ENCODE measurements around the gene E2F4.
A peak's percentile ranks its signal among the peaks of the same experiment; 100 is the strongest.

Gene E2F4

DNA sequence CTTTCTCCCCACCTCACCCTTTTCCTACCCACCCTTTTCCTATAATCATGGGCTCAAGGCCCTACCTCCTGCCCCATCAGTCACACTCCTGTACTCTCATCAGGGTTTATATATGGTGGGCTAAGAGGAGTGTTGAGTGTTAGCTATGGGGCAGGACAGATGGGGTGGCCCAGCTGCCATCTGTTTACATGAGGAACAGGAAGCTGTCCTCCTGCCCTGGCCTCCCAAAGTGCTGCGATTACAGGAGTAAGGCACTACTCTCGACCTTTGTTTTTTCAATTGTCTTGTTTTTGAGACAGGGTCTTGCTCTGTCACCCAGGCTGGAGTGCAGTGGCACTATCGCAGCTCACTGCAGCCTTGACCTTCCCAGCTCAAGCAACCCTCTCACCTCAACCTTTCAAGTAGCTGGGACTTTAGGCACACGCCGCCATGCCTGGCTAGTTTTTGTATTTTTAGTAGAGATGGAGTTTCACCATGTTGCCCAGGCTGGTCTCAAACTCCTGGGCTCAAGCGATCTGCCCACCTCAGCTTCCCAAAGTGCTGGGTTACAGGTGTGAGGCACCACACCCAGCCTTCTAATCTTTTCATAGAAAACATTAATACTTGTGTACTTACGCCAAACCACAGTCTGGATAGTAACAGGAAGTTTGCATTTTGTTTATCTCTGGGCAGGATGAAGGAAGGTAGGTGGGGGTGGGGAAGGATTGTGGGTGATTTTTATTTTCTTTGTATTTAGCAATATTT lies 33.9 kb upstream of the E2F4 start:
- DNase-seq (ENCODE audit: low read depth) = no peak

DNA sequence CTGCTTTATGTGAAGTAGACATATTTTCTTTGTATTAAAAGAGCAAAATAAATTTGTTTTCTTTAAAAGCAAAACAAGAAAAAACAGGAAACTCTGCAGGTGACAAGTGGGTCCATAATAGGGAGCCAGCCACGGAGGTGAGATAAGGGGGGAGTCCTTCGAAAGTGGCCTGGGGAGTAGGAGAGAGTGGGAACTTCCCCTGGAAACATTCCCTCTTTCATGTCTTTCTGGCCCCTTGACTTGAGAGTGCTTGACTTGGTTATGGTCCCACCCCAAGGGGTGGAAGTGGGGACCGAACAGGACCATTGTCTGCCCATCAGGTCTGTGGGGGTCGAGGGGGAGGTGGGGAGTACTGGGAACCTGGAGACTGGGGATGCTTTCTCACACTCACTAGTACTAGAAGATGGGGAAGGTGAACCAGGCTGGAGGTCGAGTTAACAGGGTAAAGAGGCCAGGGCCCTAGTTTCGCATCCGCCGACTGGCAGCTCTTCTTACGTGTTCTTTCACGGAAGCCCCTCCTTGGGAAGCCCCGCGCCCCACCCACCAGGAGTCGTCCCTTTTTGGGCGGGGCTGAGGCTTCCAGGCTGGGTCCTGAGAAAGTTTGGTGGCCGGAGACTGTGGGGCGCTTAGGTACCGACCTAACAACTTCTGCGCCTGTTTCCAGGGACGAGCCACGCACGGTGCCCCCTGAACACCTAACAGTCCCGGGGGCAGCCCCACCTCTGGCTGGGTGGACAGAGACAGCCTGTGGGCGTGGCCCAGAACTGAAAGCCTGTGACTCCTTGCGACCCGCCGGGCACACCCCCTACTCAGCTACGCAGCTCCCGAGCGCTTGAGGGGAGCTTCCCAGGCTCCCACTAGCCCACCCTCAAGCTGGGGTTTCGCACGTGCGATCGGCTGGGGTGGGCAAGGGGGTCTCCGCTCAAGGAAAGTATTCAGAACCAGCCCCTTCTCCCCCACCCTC lies 33.0 kb upstream of the E2F4 start:
- peak; percentile 75 for DNase-seq (ENCODE audit: low read depth)

DNA sequence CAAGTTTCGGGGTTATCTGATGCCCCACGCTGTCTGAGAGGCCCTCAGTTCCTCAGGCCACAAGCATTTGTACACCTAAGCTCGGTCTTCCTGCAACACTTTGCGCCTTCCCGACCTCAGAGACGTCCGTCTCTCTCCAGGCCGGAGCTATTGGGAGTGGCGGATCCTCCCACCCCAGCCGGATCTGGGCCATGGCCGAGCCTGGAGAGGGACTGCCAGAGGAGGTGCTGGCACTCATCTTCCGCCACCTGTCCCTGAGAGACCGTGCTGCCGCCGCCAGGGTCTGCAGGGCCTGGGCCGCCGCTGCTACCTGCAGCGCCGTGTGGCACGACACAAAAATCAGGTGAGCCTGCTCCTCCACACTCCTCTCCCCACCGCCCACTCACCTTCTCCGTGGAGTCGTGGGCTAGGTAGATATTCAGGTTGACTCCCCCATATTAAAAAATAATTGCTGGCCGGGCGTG lies 30.3 kb upstream of the E2F4 start:
- no peak for DNase-seq (ENCODE audit: low read depth)

DNA sequence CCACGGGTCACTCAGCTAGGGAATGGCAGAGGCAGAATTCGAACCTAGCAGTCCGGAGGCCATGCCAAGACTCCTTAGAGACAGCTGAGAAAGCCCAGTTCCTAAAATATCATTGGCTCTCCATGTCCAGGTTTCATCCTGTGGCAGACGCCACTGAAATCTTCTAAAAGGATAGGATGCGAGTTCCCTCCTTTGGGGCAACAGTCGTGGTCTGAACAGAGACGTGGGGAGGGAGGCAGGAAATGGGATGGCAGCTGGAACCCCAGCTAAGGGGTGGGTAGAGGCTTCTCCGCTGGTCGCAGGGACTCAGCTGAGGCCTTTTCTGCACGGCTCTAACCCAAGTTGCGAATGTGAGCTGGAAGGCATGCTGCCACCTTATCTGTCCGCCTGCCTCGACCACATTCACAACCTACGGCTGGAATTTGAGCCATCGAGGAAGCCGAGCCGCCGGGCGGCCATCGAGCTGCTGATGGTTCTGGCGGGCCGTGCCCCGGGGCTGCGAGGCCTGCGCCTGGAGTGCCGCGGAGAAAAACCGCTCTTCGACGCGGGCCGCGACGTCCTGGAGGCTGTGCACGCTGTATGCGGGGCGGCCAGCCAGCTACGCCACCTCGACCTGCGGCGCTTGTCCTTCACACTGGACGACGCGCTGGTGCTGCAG lies 29.3 kb upstream of the E2F4 start:
- no peak for DNase-seq (ENCODE audit: low read depth)

DNA sequence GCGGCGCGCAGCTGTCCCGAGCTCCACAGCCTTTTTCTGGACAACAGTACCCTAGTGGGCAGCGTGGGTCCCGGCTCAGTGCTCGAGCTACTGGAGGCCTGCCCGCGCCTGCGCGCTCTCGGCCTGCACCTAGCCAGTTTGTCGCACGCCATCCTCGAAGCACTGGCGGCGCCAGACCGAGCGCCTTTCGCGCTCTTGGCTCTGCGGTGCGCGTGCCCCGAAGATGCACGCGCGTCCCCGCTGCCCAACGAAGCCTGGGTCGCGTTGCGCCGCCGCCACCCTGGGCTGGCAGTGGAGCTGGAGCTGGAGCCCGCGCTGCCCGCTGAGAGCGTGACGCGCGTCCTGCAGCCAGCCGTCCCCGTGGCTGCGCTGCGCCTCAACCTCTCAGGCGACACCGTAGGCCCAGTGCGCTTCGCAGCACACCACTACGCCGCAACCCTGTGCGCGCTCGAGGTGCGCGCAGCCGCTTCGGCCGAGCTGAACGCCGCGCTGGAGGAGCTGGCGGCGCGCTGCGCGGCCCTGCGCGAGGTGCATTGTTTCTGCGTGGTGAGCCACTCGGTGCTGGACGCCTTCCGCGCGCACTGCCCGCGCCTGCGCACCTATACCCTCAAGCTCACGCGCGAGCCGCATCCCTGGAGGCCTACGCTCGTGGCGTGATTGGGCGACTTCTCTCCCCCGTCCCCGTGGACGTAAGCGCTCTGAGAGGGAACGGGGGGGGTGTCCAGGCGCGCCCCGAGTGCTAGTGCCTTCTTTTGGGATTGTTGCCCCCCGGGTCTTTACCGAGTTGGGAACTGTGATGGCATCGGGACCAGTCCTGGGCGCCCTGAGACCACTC lies 28.6 kb upstream of the E2F4 start:
- no peak for DNase-seq (ENCODE audit: low read depth)

DNA sequence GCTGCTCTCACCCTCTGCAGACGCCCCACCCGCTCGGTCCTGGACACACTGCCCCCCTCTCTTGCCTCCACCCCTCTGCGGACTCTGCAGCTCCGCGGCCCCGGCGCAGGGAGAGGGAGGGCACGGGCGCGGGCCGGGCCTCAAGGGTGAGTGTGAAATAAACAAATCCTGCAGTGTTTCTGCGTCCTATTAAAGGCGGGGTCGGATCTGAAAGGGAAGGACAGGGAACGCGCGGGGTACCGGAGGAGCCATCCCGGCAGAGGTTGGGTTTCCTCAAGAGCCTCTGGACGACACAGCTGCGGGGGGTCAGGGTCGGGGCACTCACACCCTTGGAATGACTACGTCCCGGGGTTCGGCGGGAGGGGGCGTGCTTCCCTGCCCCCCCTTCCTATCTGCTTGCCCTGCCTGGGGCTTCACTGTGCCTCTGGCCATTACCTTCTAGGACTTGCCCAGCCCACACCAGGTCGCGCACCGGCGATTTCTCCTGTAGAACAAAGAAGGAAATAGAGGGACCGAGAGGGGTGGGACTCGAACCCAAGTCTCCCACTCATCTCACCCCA lies 27.9 kb upstream of the E2F4 start:
- no peak for DNase-seq (ENCODE audit: low read depth)

DNA sequence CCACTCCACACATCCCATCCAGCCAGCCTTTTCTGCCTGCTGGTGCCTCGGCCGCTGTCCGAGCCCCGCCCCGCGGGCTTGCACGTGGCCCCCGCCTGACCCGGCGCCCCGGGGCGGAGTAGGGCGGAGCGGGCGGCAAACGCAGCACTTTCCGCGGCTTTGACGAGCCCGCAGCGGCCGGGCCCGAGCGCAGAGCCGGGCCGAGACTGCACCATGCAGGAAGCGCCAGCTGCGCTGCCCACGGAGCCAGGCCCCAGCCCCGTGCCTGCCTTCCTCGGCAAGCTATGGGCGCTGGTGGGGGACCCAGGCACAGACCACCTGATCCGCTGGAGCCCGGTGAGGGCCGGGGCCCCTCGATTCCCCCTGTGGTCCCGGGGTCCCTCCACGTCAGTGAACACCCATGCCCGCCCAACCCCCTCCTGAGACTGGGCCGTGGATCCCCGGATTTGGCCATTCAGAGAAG lies 27.3 kb upstream of the E2F4 start, which contains the start of gene HSF4:
Gene HSF4, plus strand, starts transcription at position 147 of the 463 bp plus-strand sequence. Its CDS starts 67 bp downstream, at position 214.
- DNase-seq (ENCODE audit: low read depth) = no peak

DNA sequence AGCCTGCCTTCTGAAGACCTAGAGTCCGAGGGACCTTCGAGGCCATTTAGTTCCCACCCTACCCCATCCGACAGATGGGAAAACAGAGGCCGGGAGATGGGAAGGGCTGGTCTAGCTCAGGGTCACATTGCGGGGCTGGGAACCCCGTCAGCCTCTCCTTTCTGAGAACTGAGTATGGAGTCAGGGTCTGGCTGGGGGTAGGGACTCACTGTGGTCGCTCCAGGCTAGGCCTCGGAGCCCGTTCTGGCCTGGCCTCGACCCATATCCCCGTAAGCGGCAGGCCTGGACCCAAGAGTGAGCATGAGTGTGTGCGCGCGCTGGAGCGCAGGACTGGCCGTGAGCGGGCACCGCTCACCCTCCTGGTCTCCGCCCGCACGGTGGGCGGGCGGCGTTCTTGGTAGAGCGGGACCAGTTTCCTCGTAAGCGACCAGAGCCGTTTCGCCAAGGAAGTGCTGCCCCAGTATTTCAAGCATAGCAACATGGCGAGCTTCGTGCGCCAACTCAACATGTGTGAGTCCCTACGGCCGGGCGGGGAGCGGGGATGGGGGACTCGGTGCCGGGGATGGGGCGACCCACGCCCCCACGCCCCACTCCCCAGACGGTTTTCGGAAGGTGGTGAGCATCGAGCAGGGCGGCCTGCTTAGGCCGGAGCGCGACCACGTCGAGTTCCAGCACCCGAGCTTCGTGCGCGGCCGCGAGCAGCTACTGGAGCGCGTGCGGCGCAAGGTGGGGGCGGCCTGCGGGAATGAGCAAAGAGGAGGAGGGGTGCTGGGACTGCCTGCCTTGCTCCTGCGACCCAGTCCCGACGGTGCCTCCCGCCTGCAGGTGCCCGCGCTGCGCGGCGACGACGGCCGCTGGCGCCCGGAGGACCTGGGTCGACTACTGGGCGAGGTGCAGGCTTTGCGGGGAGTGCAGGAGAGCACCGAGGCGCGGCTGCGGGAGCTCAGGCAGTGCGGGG lies 26.6 kb upstream of the E2F4 start:
- DNase-seq (ENCODE audit: low read depth) = no peak

DNA sequence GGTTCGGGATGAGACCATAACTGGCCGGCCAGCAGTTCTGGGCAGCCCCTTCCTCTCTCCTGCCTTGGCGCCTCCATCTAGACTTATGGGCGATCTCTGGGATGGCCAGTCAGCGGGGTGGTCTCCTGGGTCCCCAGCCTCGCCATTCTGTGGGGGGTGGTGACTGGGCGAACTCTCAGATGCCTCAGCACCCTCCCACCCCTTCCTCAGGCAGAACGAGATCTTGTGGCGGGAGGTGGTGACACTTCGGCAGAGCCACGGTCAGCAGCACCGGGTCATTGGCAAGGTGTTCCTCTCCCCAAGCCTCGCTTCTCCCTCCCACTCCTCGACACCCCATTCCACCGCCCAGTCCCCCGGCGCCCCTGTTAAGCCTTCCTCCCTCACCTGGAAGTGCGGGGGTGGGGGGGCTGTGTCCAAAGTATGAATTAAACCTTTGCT lies 25.8 kb upstream of the E2F4 start:
- DNase-seq (ENCODE audit: low read depth) = no peak

DNA sequence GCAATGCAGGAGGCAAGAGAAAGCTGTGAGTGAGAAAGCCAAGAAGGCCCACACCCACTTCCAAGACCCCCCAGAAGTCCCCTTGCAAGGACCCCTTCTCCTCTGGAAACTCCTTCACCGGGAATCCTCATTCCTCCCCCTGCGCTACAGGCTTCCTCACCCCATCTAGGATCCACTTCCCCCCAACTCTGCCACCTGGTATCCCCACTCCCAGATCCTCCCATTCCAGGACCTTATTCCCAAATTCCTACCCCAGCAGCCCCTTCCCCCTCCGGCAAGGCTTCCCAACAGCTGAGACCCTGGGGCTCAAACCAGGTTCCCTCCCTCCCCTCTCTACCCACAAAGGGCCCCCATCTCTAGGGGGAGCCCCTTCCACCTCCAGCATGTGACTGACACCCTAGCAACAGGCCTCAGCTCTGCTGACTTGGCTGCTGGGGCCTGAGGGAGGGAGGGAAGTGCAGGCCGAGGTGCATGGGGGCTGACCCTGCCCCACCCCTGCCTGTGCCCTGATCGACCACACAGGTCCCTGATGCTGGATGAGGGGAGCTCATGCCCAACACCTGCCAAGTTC lies 25.3 kb upstream of the E2F4 start:
- DNase-seq (ENCODE audit: low read depth) = no peak

DNA sequence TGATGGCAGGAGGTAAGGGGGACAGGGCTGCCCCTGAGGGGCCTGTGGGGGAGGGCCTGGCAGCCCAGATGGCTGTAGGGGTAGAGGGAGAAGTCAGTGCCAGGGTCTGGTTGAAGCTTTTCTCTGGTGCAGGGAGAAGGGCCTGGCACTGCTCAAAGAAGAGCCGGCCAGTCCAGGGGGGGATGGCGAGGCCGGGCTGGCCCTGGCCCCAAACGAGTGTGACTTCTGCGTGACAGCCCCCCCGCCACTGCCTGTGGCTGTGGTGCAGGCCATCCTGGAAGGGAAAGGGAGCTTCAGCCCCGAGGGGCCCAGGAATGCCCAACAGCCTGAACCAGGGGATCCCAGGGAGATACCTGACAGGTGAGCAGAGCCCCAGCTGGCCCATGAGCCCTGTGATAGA lies 24.4 kb upstream of the E2F4 start:
- DNase-seq (ENCODE audit: low read depth) = no peak

DNA sequence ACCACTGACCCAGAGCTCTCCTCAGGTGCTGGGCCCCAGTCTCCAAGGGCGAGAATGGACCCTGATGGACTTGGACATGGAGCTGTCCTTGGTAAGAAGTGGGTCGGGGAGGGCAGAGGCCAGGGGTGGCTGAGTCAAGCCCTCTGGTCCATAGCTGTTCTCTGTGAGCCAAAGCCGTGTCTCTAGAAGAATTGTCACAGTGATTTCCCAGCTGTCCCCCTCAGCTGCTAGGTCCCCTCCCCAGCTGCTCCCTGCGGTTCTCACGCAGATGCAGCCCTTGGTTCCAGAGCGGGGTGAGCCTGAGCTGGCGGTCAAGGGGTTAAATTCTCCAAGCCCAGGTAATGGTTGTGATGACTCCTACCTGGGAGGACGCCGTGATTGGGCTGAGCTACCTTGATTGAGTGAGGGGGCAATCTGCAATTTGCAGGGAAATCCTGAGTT lies 22.9 kb upstream of the E2F4 start:
- no peak for DNase-seq (ENCODE audit: low read depth)

DNA sequence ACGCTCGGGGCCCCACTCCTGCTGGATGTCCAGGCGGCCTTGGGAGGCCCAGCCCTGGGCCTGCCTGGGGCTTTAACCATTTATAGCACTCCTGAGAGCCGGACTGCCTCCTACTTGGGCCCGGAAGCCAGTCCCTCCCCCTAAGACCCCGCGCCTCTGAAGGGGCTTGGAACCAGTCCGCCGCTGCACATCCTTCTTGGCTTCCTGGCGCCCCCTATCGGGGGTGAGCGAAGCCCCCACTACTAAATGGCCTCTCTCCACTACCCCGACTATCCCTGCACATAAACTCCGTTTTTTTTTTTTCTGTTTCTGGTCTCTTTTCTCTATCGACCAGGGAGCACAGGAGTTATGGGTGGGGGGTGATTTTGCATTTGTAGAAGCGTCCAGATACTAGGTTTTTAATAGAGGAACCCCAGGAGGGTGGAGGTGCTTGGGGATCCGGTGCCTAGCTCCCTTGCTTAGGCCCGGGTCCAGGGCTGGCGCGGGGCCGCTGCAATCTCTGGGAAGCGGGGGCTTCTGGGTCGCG lies 22.2 kb upstream of the E2F4 start:
- no peak for DNase-seq (ENCODE audit: low read depth)

DNA sequence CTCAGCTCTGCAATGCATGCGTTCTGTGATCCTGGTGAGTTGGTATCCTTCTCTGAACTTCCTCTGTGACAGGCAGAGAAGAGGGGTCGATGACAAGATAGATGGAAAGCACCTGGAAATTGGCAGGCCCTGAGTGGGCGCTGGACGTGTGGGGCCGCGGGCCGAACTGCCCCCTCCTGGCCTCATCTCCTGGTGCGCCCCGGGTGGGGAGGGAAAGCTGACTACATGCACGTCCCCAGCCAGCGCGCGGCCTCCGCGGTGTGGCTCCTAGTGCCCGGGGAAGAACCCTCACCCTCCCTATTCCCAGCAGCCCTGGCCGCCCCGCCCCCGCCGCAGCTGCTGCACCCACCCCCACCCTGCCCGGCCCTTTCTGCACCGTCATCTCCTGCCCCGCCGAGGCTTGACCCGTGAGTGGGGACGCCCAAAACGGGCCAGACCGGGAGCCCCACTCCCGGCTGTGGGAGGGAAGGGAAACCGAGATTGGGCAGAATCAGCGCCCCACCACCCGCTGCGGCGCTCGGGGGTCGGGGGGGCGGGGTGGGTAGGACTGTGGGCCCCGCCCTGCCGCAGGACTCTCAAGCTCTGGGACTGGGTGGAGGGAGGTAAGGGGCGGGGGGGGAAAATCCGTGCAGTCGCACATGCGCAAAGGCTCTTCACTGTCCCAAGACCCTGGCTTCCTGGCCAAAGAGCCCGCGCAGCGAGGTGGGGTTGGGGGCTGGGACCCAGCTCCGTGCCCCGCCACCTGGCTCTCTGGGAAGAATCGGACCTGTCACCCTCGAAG lies 21.6 kb upstream of the E2F4 start, which contains the start of gene NOL3:
Gene NOL3, plus strand, starts transcription at position 371 of the 781 bp plus-strand sequence.
- DNase-seq (ENCODE audit: low read depth) = no peak

DNA sequence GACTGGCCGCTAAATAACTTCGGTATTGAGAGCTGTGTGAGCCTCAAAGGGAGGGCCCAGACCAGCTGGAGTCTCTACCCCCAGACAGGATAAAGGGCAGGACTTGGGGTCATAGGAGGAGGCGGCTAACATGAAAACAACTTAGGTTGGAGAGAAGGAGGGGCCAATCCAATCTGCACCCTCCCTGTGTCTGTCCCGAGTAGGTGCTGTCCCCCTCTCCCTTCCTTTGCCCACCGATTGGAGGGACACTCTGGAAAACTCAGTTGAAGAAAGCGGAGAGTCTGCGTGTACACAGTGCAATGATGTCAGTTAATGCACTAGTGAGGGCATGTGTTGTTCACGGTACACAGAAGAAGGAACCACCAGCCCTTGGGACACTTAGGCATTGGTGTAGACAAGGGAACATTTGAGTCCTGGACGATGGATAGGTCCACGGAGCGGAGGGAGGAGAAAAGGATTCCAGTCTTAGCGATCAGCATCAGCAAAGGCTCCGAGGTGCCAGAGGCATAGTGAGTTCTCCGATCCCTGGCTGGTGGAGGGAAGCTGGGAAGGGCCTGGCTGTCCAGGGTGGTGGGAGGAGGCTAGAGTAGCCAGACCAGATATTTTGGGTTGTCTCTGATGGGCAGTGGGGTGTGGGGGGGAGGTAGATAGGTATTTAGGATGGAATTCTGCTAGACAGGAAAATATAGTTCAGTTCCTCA lies 20.9 kb upstream of the E2F4 start:
- DNase-seq (ENCODE audit: low read depth) = no peak

DNA sequence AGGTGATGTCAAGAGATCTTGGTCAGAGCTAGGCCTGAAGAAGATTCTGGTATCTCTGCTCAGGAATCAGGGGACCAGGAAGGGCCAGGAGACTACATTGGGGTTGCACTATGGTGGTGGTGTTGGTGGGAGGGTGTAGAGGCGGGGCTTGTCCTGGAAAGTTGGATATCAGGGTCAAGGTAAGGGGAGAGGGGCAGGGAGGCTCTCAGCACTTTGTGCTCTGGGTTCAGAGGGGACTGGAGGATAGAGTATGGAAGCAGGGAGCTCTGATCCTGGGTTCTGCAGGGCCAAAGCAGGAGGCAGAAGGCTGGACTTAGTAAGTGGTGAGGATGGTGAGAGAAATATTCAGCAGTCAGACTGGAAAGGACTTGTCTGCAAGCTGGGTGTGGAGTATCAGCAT lies 18.6 kb upstream of the E2F4 start:
- DNase-seq (ENCODE audit: low read depth) = no peak

Measured in stimulated activated CD4-positive, alpha-beta T cell treated with anti-CD3 and anti-CD28 coated beads, Interleukin-2, amount 100 ng/mL, for 4 hours (primary cell).